Transverse colon (tissue), 3 donors: ENCODE measurements around the gene DMD.

Source experiments
- CTCF ChIP-seq, 5 experiments: fragments of 200-600 bp in 3 of 5; fragments of 450-650 bp in 2 of 5; sonication (generic) in 3 of 5; IDR thresholded peaks; 1 replicate in 2 of 5; 2 replicates in 3 of 5; pipeline ENCODE4 v1.5.1; 2016 to 2017; ENCODE audit warnings: antibody characterized with exemption in 5 of 5, inconsistent platforms in 3 of 5, mild to moderate bottlenecking in 2 of 5, moderate library complexity in 1 of 5
- POLR2A ChIP-seq: fragments of 450-650 bp; IDR thresholded peaks from one replicate; pipeline ENCODE4 v1.6.1; 2016; ENCODE audit warnings: antibody characterized with exemption, mild to moderate bottlenecking, moderate library complexity

GRCh38 chrX:32644476-32645245 is 566.7 kb downstream of the DMD start:
- no peak for TF ChIP-seq CTCF (IDR thresholded peaks at IDR 0.05)
- TF ChIP-seq POLR2A: no peak
